Activated CD8-positive, alpha-beta T cell treated with anti-CD3 and anti-CD28 coated beads for 36 hours (primary cell): ENCODE data around the gene TNNT3. TPM values are rescaled to one million over a fixed set of nuclear protein-coding genes. Genes with fewer than 3 reads are reported as not detected.

Experiments used
- ATAC-seq: fragments of 200-7000 bp; cut with Tn5 transposase; one replicate; pipeline ENCODE4 v1.10.0; 2021; ENCODE audit warnings: mild to moderate bottlenecking, moderate library complexity
- CTCF ChIA-PET: fragments of 350-600 bp; sonication (Branson Sonifier 250); formaldehyde crosslinking; loops from one replicate; lab custom pipeline; 2021; ENCODE audit warnings: antibody characterized with exemption; lab: Charles Lee
- POLR2A ChIA-PET: fragments of 350-600 bp; sonication (Branson Sonifier 250); formaldehyde crosslinking; loops from one replicate; lab custom pipeline; 2021; ENCODE audit warnings: antibody characterized with exemption; lab: Charles Lee
- DNase-seq: peaks from one replicate; pipeline ENCODE4 v3.0.0-alpha.2; 2020
- H3K27ac Mint-ChIP-seq: one replicate; pipeline ENCODE4 v1.8.0; 2021; ENCODE audit warnings: mild to moderate bottlenecking, mixed read lengths
- H3K27me3 Mint-ChIP-seq: one replicate; pipeline ENCODE4 v1.8.0; 2021; ENCODE audit warnings: mixed read lengths
- H3K36me3 Mint-ChIP-seq: one replicate; pipeline ENCODE4 v1.8.0; 2021; ENCODE audit warnings: low read depth, mixed read lengths
- H3K4me1 Mint-ChIP-seq: one replicate; pipeline ENCODE4 v1.8.0; 2021; ENCODE audit warnings: low read depth, mixed read lengths
- H3K4me3 Mint-ChIP-seq: one replicate; pipeline ENCODE4 v1.8.0; 2021; ENCODE audit warnings: mild to moderate bottlenecking, moderate library complexity, mixed read lengths
- H3K9me3 Mint-ChIP-seq: one replicate; pipeline ENCODE4 v1.8.0; 2021; ENCODE audit warnings: mixed read lengths
- CTCF ChIP-seq: fragments of 200-600 bp; IDR thresholded peaks from one replicate; pipeline ENCODE4 v1.8.0; 2022; ENCODE audit warnings: antibody characterized with exemption, mild to moderate bottlenecking
- intact Hi-C: fragments of 100-400 bp; cut with micrococcal nuclease; formaldehyde crosslinking; loops from one replicate; pipeline ENCODE4 v1.10.0; 2022
- total RNA-seq, 2 experiments: library from RNA; stranded (reverse); gene quantifications; one replicate each; pipeline ENCODE4 v1.2.3, GENCODE V29; 2021

Gene TNNT3
- total RNA-seq, 2 experiments from 2014 or later, result 4.9 to 5.4 TPM

DNA sequence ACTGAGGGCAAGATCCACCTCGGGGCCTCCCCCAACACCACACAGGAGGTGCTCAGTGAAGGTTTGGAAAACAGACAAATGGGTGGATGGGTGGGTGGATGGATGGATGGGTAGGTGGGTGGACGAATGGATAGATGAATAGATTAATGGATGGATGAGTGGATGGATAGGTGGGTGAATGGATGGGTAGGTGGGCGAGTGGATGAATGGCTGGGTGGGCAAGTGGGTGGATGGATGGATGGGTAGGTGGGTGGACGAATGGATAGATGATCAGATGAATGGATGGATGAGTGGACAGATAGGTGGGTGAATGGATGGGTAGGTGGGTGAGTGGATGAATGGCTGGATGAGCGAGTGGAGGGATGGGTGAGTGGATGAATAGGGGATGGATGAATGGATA is 26.9 kb upstream of the TNNT3 start:
- Mint-ChIP-seq H3K4me3 (peak overlapping the region; percentile 83), H3K4me1 (peaks cover 41% of the 10 kb centered on the region), H3K27me3 (peaks cover 8% of the 10 kb centered on the region), H3K36me3 (peaks cover 42% of the 10 kb centered on the region), H3K27ac (peak overlapping the region; percentile 25), H3K9me3 (peaks cover 3% of the 10 kb centered on the region)
- intact Hi-C loops, result no loop called here
- DNase-seq (no peak), ATAC-seq (no peak)
- TF ChIP-seq CTCF, result no peak
- ChIA-PET CTCF (interaction anchor here (2.7 kb wide), 1 partner anchor 24 kb away, joined by 12 read pairs; no protein-coding TSS in a partner anchor), POLR2A (interaction anchor here (0.8 to 5.7 kb wide), 5 partner anchors 10 to 49 kb away, joined by 4 to 81 read pairs (median 25); partner anchors contain the start of genes LSP1 and TNNT3)

- peak overlapping the region; percentile 18 for H3K4me3 Mint-ChIP-seq
- CTCF ChIA-PET, result no interaction called here
- no peak overlapping the region for H3K27ac Mint-ChIP-seq
- intact Hi-C loops, result loop anchor here (1.0 kb wide), 1 partner anchor 23 kb away; no protein-coding TSS in a partner anchor
- TF ChIP-seq CTCF, result no peak
- peaks cover 13% of the 10 kb centered on the region for H3K27me3 Mint-ChIP-seq
- no peak for ATAC-seq
- H3K36me3 Mint-ChIP-seq, result peaks cover 34% of the 10 kb centered on the region
- H3K9me3 Mint-ChIP-seq, result peaks cover 3% of the 10 kb centered on the region
- POLR2A ChIA-PET, result no interaction called here
- no peak for DNase-seq
- H3K4me1 Mint-ChIP-seq, result peaks cover 32% of the 10 kb centered on the region
Observed at GRCh38 chr11:1893581-1894359, 25.7 kb upstream of the TNNT3 start.

DNA sequence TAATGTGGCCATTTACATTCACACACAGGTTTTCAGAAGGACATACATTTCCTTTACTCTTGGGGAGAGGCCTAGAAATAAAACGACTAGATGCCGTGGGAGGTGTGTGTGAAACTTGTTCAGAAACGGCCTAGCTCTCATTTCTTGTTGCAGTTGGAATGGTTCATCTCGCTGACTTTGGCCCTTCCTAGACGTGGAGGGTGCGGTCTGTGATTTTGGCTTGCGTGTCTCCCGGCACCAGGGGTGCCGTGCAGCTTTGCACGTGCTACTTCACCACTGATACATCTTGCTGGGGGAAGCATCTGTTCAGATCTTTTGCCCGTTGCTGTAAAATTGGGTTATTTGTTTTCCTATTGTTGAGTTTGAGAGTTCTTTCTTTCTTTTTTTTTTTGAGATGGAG is 24.7 kb upstream of the TNNT3 start:
- no peak overlapping the region for H3K4me3 Mint-ChIP-seq
- ChIA-PET POLR2A (no interaction called here), CTCF (no interaction called here)
- no peak for DNase-seq
- no peak for ATAC-seq
- H3K27me3 Mint-ChIP-seq, result peaks cover 15% of the 10 kb centered on the region
- H3K27ac Mint-ChIP-seq, result no peak overlapping the region
- peaks cover 26% of the 10 kb centered on the region for H3K36me3 Mint-ChIP-seq
- H3K9me3 Mint-ChIP-seq, result peaks cover 3% of the 10 kb centered on the region
- peaks cover 29% of the 10 kb centered on the region for H3K4me1 Mint-ChIP-seq
- no peak for TF ChIP-seq CTCF
- intact Hi-C loops, result loop anchor here (5.0 kb wide), 1 partner anchor 43 kb away; no protein-coding TSS in a partner anchor

GRCh38 chr11:1896468-1896867 is 23.0 kb upstream of the TNNT3 start:
- ChIA-PET POLR2A (no interaction called here), CTCF (interaction anchor here (0.9 to 3.4 kb wide), 4 partner anchors 14 to 255 kb away, joined by 3 to 13 read pairs (median 6); partner anchors contain the start of gene MRPL23)
- DNase-seq (no peak), ATAC-seq (no peak)
- intact Hi-C loops, result loop anchor here (5.0 kb wide), 1 partner anchor 41 kb away; no protein-coding TSS in a partner anchor
- Mint-ChIP-seq H3K9me3 (peaks cover 3% of the 10 kb centered on the region), H3K4me1 (peaks cover 24% of the 10 kb centered on the region), H3K4me3 (no peak overlapping the region), H3K27ac (no peak overlapping the region), H3K27me3 (peaks cover 15% of the 10 kb centered on the region), H3K36me3 (peaks cover 13% of the 10 kb centered on the region)
- TF ChIP-seq CTCF, result no peak

DNA sequence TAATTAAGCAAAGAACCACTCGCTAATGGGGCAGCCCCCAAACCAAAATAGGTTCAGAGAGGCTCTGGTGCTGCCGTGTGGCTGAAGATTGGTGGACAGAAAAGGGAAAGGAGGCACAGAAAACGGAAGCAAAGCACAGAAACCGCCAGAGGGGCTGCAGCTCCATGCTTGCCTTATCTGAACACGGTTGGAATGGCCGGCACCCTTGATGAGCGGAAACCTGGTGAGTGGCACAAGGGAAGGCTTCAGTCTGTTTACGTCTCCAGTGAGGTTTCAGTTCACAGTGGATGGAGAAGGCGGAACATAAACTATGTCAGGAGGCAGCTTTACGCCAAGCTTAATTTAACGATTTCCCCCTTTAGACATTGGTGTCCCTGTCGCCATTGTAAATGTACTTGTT is 22.6 kb upstream of the TNNT3 start:
- Mint-ChIP-seq H3K9me3 (peaks cover 3% of the 10 kb centered on the region), H3K4me3 (peak overlapping the region; percentile 36), H3K27ac (no peak overlapping the region), H3K36me3 (peaks cover 9% of the 10 kb centered on the region), H3K4me1 (peaks cover 20% of the 10 kb centered on the region), H3K27me3 (peaks cover 15% of the 10 kb centered on the region)
- POLR2A ChIA-PET, result no interaction called here
- intact Hi-C loops, result loop anchor here (5.0 kb wide), 1 partner anchor 40 kb away; no protein-coding TSS in a partner anchor
- no peak for TF ChIP-seq CTCF
- DNase-seq (no peak), ATAC-seq (no peak)
- CTCF ChIA-PET, result interaction anchor here (0.9 to 3.4 kb wide), 5 partner anchors 9 to 255 kb away, joined by 3 to 13 read pairs (median 5); no protein-coding TSS in a partner anchor
